Measurements from ENCODE around the gene MGAT4B.
"Not testable (repeated sequence)": the region's sequence is repeated elsewhere in the genome, so short reads cannot be mapped to it uniquely, and the experiment has no call there.

MGAT4B gene

GRCh38 chr5:179794171-179794570 is 12.5 kb downstream of the MGAT4B start:
- no peak for DNase-seq

DNA sequence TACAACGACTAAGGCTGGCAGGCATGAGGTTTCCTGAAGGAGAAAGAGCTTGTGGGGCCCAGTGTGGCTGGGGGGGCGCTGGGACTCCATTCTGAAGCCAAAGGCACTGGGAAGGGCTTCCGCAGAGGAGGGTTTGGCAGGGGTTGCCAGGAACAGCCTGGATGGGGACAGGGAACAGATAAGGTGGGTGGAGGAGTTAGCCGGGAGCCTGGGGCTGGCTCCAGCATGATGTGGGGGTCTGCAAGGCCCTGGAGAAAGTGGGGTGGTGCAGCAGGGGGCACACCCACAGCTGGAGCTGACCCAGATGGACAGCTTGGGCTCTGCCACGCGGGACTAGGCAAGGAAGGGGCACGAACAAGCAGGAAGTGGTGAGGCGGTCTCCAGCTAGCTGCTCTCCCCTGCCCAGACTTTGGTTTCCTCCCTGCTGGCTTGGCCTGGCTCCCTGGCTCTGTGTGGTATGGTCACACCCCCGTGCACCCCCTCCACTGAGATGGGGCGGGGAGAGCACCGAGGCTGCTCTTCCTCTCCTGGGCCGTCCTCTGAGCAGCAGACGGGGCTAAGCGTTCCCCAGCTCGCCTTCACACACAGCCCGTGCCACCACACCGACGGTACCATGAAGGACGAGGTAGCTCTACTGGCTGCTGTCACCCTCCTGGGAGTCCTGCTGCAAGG is 13.1 kb downstream of the MGAT4B start, which contains the start of gene LTC4S:
LTC4S (plus strand) TSS at position 519 of the 672 bp plus-strand sequence; CDS start at position 614, 95 bp downstream.
- no peak for DNase-seq

DNA sequence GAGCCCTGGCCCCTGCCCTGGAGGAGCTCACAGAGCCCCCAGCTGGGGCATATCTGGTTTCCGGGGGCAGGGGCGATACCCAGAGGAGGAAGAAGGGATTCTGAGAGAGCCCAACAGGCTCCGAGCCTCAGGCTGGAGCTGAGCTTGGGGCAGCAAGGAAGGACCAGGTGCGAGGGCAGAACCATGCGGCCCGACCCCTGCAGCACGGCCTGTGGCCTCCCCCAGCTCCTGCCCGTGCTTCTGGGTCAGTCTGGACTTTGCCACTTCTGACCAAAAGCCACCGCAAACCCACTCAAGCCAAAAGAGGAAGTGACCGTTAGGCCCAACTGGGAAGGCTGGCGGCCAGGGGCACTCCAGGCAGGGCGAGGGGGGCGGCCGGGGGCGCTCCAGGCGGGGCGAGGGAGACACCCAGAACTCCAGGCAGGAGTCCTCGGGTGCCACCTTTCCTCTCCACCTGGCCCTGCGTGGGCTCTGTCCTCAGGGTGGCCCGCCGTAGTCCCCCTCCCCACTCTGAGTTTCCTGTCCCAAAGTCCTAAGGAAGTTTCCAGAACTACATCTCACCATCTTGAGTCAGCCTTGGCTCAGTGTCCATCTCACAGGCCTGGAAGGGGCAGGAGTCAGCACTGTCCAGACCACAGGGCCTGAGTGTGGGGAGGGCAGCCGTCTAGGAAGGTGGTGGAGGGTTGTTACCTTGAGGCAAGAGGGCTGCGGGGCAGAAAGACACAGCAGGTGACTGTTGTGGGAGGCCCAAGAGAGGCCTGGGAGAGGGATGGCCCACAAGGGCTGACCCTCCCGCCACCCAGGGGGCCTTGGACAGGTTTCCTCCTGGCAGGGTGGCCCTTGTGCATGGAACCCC is 13.8 kb downstream of the MGAT4B start:
- no peak for DNase-seq

- DNase-seq = no peak
Observed at GRCh38 chr5:179791881-179792611, 14.6 kb downstream of the MGAT4B start.

- DNase-seq = not testable (repeated sequence)
Observed at GRCh38 chr5:179789278-179789677, 17.4 kb downstream of the MGAT4B start.

DNA sequence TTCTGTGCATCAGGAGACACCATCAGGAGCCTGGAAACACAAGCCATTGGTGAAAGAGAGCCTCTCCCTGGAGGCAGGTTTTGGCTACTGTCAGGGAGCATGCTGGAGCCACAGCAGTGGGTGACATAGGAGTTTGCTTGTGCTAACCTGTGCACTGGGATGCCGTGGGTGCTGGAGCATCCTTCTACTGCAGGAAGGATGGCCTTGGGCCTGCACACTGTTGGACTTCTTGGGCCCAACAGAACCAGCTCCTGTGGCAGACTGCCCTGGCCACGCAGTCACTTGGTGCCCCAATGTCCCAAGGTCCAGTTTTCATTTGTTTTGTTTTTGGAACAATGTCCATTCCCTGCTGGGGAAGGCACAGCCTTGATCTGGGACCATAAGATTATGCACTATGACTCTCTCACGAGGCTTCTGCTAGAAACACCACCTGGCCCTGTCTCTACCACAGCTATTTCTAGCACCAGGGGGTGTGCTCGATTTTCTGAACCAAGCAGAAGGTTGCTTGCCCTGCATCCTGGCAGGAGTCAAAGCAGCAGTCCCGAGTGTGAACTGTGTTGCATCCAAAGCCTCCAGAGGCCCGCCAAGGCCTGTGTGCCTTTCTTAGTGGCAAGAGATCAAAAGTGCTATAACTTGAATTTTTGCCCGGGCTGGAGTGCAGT is 18.3 kb downstream of the MGAT4B start:
- DNase-seq = no peak

DNA sequence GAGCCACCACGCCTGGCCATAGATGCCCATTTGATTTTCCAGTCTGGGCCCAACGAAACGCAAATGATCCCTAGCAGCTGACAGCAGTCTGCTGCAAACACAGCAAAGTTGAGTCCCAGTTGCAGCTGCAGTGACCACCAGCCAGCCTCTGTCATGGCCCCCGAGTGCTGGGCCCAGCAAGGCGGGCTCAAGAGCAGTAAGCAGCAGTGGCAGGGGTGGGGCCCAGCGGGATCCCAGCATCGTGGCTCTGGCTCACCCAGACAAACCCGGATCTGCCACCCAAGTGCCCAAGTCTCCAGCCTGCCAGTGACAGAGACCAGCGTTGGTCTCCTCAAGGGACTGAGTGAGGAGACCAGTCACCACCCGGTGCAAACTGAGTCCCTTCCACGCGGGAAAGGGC is 19.8 kb downstream of the MGAT4B start:
- DNase-seq = no peak

GRCh38 chr5:179783128-179783527 is 23.5 kb downstream of the MGAT4B start:
- no peak for DNase-seq

DNA sequence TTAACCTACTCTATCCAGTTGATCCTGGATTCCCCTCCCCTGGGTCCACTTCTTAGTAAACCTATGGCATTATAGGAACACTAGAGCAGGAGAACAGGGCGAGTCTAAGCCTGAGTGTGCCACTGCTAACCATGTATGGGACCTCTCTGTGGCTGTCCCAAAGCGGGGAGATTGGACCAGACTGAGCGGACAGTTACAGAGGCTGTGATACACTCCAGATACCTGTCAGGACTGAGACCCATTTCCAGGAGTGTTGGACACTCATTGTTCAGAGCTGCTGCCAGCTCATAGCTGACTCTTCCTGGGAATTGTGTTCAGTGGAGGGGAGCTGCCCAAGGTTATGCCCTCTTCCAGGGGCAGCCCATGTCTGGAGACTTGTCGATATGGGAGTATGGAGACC is 24.8 kb downstream of the MGAT4B start:
- DNase-seq = no peak

- DNase-seq = no peak
Observed at GRCh38 chr5:179780362-179780761, 26.3 kb downstream of the MGAT4B start.

- DNase-seq = no peak
Observed at GRCh38 chr5:179779826-179780225, 26.8 kb downstream of the MGAT4B start.

DNA sequence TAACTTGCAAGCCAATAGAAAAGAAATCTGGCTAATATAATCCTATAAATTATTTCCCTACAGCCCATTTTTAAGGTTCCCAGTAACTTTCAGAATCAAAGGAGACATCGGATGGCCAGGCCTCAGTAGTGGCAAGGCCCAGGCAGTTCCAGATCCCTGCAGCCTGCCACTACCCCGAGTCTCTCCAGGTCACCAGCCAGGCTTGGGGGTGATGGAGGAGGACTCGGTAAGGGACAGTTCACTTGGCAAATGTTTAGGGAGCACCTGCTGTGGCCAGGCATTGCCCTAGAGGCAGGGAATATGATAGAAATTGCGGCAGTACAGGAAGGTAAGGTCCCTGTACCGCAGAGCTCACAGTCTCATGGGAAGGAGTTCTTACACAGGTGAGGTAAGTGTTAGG is 28.1 kb downstream of the MGAT4B start:
- DNase-seq = no peak

- no peak for DNase-seq
Observed at GRCh38 chr5:179777909-179778308, 28.8 kb downstream of the MGAT4B start.

GRCh38 chr5:179777456-179777855 is 29.2 kb downstream of the MGAT4B start:
- no peak for DNase-seq

GRCh38 chr5:179776411-179776938 is 30.2 kb downstream of the MGAT4B start:
- DNase-seq = no peak

DNA sequence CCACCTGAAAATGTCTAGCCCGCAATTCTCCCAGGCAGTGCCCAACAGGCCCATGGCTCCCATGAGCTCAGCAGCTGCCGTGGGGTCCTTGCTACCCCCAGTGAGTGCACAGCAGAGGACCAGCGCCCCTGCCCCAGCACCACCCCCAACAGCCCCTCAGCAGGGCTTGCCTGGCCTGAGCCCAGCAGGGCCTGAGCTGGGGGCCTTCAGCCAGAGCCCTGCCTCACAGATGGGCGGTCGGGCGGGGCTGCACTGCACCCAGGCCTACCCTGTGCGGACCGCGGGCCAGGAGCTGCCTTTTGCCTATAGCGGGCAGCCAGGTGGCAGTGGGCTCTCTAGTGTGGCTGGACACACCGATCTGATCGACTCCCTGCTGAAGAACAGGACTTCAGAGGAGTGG is 32.2 kb downstream of the MGAT4B start:
- DNase-seq = no peak

GRCh38 chr5:179773686-179774040 is 33.0 kb downstream of the MGAT4B start:
- no peak for DNase-seq

DNA sequence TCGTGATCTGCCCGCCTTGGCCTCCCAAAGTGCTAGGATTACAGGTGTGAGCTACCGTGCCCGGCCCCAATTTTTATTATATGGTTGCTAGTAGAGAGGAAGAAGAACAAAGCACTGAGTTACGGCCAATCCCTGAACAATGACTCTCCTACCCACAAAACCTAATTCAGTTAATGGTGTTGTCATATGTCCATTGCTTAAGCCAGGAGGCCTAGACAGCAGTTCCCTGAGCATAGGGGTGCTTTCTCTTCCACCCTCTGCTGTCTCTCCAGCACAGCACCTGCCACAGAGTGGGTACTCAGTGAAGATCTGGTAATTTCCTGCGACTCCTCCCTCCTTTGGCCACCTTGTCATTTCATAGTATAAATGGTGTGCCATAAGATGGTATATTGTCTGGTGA is 34.3 kb downstream of the MGAT4B start:
- no peak for DNase-seq

DNA sequence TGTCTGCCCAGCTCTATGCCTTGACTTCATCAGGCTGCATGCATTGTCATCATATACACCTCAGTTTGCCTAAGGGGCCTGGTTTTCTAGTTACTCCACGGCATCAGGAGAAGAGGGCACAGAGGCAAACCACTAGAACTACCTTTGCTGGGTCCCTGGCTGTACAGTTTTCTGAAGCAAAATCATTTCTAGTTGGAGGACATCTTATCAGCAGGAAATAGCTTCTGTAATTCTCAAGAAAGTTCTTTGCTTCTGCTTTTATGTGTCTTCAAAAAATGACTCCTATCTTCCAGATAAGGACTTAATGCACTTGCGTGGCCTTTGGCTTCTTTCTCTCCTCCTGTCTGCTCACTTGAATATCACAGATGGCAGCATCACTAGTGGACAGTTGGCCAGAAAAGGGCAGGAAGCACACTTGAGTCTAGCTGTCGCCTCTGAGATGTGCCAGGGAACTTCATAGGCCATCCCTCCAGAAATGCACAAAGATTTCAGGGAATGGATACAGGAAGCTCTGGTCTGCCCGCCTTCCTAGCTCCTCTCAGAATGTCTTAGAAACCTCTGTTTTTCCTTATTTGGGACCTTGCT is 35.3 kb downstream of the MGAT4B start:
- no peak for DNase-seq

DNA sequence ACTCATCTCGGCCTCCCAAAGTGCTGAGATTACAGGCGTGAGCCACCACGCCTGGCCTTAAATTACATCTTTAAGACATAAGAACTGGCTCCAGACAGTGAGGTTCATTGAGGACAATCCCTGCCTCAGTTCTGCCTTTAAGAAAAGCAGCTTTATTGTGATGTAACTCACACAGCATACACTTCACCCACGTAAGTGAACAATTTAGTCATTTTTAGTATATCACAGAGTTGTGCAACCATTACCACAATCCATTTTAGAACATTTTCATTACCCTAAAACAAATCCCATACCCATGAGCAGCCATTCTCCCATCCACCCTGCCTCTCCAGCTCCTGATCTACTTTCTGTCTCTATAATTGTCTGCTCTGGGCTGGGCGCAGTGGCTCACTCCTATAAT is 36.9 kb downstream of the MGAT4B start:
- DNase-seq = no peak

- no peak for DNase-seq
Observed at GRCh38 chr5:179769271-179769670, 37.4 kb downstream of the MGAT4B start.

DNA sequence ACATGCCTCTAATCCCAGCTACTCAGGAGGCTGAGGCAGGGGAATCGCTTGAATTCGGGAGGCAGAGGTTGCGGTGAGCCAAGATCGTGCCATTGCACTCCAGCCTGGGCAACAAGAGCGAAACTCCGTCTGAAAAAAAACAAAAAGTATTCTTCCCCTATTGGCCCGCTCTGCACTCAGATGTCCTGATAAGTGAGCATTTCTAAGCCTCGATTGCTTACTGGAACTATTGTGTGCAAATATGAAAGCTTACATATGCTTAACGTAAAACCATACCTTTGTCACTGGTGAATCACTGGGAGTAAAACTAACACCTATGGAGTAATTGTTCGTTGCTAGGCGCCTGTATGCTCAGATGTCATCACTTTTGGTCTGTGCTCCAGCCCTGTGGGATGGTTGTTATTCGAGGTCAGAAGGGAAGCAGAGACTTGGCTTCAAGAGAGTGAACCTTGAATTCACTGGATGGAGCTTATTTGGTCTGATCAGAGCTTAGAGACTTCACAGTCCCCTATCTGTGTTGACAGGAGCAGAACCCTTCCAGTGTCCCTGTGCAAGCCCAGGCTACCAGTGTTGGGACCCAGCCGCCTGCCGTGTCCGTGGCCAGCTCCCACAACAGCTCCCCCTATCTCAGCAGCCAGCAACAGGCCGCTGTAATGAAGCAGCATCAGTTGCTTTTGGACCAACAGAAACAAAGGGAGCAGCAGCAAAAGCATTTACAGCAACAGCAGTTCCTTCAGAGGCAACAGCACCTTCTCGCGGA is 38.2 kb downstream of the MGAT4B start:
- no peak for DNase-seq
